ENCODE data around the gene NPAS2.

NPAS2 gene

DNA sequence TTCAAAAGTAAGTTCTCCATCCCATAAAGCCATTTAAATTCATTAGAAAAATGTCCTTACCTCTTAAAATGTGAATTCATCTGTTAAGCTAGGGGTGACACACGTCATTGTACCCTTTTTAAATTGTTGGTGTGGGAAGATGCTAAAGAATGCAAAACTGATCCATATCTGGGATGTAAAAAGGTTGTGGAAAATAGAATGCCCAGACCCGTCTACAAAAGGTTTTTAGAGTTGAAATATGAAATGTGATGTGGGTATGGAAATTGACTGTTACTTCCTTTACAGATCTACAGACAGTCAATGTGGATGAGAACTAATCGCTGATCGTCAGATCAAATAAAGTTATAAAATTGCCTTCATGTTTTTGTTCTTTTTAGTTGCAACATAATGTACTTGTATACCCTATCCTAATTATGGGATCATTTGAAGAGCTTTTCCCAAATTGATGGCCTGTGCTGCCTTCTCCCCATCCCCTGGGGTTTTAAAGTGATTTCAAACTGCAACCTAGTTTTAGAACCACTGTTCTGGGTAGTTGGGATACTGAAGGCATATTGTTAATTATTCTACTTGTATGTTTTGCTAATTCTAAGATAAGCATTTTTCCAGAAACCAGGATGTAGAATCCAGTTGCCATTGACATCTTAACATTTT lies 186.3 kb downstream of the NPAS2 start:
- Mint-ChIP-seq H3K4me3 (peak overlapping the region in 2 of 3 experiments; percentile 24 to 53), H3K27ac (peak overlapping the region in 1 of 3 experiments; percentile 27), H3K36me3 (ENCODE audit: low read depth) (peaks cover 75% of the 10 kb centered on the region), H3K4me1 (peaks cover 35% of the 10 kb centered on the region), H3K27me3 (ENCODE audit: low read depth) (peaks cover 6% of the 10 kb centered on the region), H3K9me3 (no peaks in the 10 kb centered on the region)
- TF ChIP-seq CTCF (IDR thresholded peaks at IDR 0.05; ENCODE audit: unreplicated experiment in 3 of 3) = no peak

GRCh38 chr2:101007415-101008345 lies 187.7 kb downstream of the NPAS2 start:
- Mint-ChIP-seq H3K27ac (peak overlapping the region in 2 of 3 experiments; percentile 14 to 26), H3K9me3 (no peaks in the 10 kb centered on the region), H3K27me3 (ENCODE audit: low read depth) (no peaks in the 10 kb centered on the region), H3K36me3 (ENCODE audit: low read depth) (peaks cover 89% of the 10 kb centered on the region), H3K4me3 (peak overlapping the region in 1 of 3 experiments; percentile 9), H3K4me1 (peaks cover 28% of the 10 kb centered on the region)
- TF ChIP-seq CTCF (IDR thresholded peaks at IDR 0.05; ENCODE audit: unreplicated experiment in 3 of 3) = no peak

DNA sequence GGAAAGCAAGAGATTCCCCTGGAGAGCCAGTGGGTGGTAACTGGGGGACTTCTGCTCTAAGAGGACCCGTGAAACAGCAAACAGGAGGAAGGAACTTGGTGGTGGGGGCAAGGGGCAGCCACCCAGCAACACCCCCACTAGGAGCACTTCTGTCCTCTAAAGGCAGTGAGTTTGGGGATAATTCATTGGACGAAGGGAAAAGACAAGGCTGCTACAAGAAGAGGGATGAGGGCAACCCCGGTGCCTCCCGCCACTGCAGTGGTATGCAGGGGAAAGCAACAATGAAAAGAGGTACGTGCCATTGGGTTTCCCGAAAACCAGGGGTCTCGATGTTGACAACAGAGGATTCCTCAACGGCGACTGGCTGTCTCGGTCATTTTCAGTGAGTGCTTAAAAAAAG lies 191.2 kb downstream of the NPAS2 start:
- TF ChIP-seq CTCF (IDR thresholded peaks at IDR 0.05; ENCODE audit: unreplicated experiment in 3 of 3) = no peak
- peaks cover 6% of the 10 kb centered on the region for H3K4me1 Mint-ChIP-seq
- no peak overlapping the region for H3K4me3 Mint-ChIP-seq
- H3K27ac Mint-ChIP-seq = peak overlapping the region in 2 of 3 experiments; percentile 20 to 26
- no peaks in the 10 kb centered on the region for H3K27me3 Mint-ChIP-seq (ENCODE audit: low read depth)
- peaks cover 80% of the 10 kb centered on the region for H3K36me3 Mint-ChIP-seq (ENCODE audit: low read depth)
- no peaks in the 10 kb centered on the region for H3K9me3 Mint-ChIP-seq

- H3K4me3 Mint-ChIP-seq = no peak overlapping the region
- H3K4me1 Mint-ChIP-seq = peaks cover 6% of the 10 kb centered on the region
- H3K27ac Mint-ChIP-seq = peak overlapping the region in 1 of 3 experiments; percentile 39
- no peaks in the 10 kb centered on the region for H3K27me3 Mint-ChIP-seq (ENCODE audit: low read depth)
- peaks cover 75% of the 10 kb centered on the region for H3K36me3 Mint-ChIP-seq (ENCODE audit: low read depth)
- no peaks in the 10 kb centered on the region for H3K9me3 Mint-ChIP-seq
- TF ChIP-seq CTCF (IDR thresholded peaks at IDR 0.05; ENCODE audit: unreplicated experiment in 3 of 3) = no peak
Observed at GRCh38 chr2:101012054-101012705, 192.2 kb downstream of the NPAS2 start.

- no peaks in the 10 kb centered on the region for H3K27me3 Mint-ChIP-seq (ENCODE audit: low read depth)
- TF ChIP-seq CTCF (IDR thresholded peaks at IDR 0.05; ENCODE audit: unreplicated experiment in 3 of 3) = peak; percentile 77 to 83 (median 82)
- H3K9me3 Mint-ChIP-seq = no peaks in the 10 kb centered on the region
- no peak overlapping the region for H3K4me3 Mint-ChIP-seq
- peaks cover 6% of the 10 kb centered on the region for H3K4me1 Mint-ChIP-seq
- peak overlapping the region in 1 of 3 experiments; percentile 39 for H3K27ac Mint-ChIP-seq
- peaks cover 75% of the 10 kb centered on the region for H3K36me3 Mint-ChIP-seq (ENCODE audit: low read depth)
Observed at GRCh38 chr2:101012706-101013181, 192.8 kb downstream of the NPAS2 start.
